ENCODE results near the gene TEX264. TPM values are rescaled to one million over a fixed set of nuclear protein-coding genes. Genes with fewer than 3 reads are reported as not detected.
A peak's percentile ranks its signal among the peaks of the same experiment; 100 is the strongest.

TEX264 gene
- total and polyA plus RNA-seq, 2 of the 13 experiments (the other 11 are each of a cell fraction or from before 2014, with no cell fraction given), result 35.2 to 52.1 TPM

- TF ChIP-seq XRCC5 (optimal IDR thresholded peaks at IDR 0.05; ENCODE audit: low read length) (peak; percentile 94), ZNF614 (CRISPR knock-in tag; IDR thresholded peaks at IDR 0.05; ENCODE audit: borderline replicate concordance) (peak; percentile 30; the same call in 1 of the 2 replicates), PAXIP1 (CRISPR knock-in tag; conservative IDR thresholded peaks at IDR 0.05) (0 out of 2 replicates have a peak, but pooled peaks have one; percentile 11), MIER2 (CRISPR knock-in tag; IDR thresholded peaks at IDR 0.05) (0 out of 2 replicates have a peak, but pooled peaks have one; percentile 26), MED1 (CRISPR knock-in tag; IDR thresholded peaks at IDR 0.05) (peak; percentile 24; the same call in 1 of the 2 replicates), STAG1 (CRISPR knock-in tag; IDR thresholded peaks at IDR 0.05) (peak; percentile 67), NCOA1 (CRISPR knock-in tag; IDR thresholded peaks at IDR 0.05) (no peak), ZNF615 (CRISPR knock-in tag; IDR thresholded peaks at IDR 0.05; ENCODE audit: borderline replicate concordance) (no peak), ZNF513 (CRISPR knock-in tag; conservative IDR thresholded peaks at IDR 0.05) (0 out of 2 replicates have a peak, but pooled peaks have one; percentile 53), ZNF691 (CRISPR knock-in tag; IDR thresholded peaks at IDR 0.05; ENCODE audit: borderline replicate concordance, low read depth) (peak; percentile 46; the same call in 1 of the 2 replicates), ZNF136 (CRISPR knock-in tag; IDR thresholded peaks at IDR 0.05; ENCODE audit: low read depth) (no peak), SAP130 (CRISPR knock-in tag; IDR thresholded peaks at IDR 0.05; ENCODE audit: low read depth) (peak; percentile 11; the same call in 1 of the 2 replicates), SMC3 (IDR thresholded peaks at IDR 0.05; ENCODE audit: low read length) (peak; percentile 41), HNF1B (CRISPR knock-in tag; IDR thresholded peaks at IDR 0.05) (0 out of 2 replicates have a peak, but pooled peaks have one; percentile 32), RAD21 (CRISPR knock-in tag; IDR thresholded peaks at IDR 0.05) (peak; percentile 80), SOX13 (IDR thresholded peaks at IDR 0.05) (no peak), SOX13 (CRISPR knock-in tag; conservative IDR thresholded peaks at IDR 0.05 in 1 of 2, IDR thresholded peaks at IDR 0.05 in 1 of 2) (no peak), SALL1 (CRISPR knock-in tag; IDR thresholded peaks at IDR 0.05) (peak; percentile 44; the same call in 1 of the 2 replicates), HMGXB4 (CRISPR knock-in tag; IDR thresholded peaks at IDR 0.05; ENCODE audit: borderline replicate concordance in 1 of 2, low read depth in 1 of 2) (peak; percentile 67 to 84; a peak in 3 of 4 replicates)
Measured at GRCh38 chr3:51718547-51719409, 47.7 kb downstream of the TEX264 start (continued).
